A172 (cell line): ENCODE data around the gene INTS2. TPM values are rescaled to one million over a fixed set of nuclear protein-coding genes. Genes with fewer than 3 reads are reported as not detected.
"Not testable (repeated sequence)": the region's sequence is repeated elsewhere in the genome, so short reads cannot be mapped to it uniquely, and the experiment has no call there.

Source experiments
- DNase-seq: peaks from one replicate; pipeline ENCODE4 v3.0.0-alpha.2; 2015; ENCODE audit warnings: low spot score
- total RNA-seq: library from RNA; depleted of rRNA; stranded (reverse); fragments of >200 nt; shearing (Covaris generic); gene quantifications from 2 replicates; pipeline ENCODE4 v1.2.3, GENCODE V29; 2014; rRNA removed

The INTS2 gene
- total RNA-seq, 1 experiment from 2014 or later: 16.3 TPM

DNA sequence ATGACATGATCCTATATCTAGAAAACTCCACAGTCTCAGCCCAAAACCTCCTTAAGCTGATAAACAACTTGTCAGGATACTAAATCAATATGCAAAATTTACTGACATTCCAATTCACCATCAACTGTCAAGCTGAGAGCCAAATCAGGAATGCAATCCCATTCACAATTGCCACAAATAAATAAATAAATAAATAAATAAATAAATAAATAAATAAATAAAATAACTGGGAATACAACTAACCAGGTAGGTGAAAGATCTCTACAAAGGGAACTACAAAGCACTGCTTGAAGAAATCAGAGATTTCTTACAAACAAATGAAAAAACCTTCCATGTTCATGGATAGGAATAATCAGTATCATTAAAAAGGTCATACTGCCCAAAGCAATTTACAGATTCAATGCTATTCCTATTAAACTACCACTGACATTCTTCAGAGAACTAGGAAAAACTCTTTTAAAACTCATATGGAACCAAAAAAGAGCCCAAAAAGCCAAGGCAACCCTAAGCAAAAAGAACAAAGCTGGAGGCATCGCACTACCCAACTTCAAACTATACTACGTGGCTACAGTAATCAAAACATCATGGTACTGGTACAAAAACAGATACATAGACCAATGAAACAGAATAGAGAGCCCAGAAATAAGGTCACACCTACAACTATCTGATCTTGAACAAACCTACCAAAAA, 102.2 kb downstream of the INTS2 start:
- no peak for DNase-seq

DNA sequence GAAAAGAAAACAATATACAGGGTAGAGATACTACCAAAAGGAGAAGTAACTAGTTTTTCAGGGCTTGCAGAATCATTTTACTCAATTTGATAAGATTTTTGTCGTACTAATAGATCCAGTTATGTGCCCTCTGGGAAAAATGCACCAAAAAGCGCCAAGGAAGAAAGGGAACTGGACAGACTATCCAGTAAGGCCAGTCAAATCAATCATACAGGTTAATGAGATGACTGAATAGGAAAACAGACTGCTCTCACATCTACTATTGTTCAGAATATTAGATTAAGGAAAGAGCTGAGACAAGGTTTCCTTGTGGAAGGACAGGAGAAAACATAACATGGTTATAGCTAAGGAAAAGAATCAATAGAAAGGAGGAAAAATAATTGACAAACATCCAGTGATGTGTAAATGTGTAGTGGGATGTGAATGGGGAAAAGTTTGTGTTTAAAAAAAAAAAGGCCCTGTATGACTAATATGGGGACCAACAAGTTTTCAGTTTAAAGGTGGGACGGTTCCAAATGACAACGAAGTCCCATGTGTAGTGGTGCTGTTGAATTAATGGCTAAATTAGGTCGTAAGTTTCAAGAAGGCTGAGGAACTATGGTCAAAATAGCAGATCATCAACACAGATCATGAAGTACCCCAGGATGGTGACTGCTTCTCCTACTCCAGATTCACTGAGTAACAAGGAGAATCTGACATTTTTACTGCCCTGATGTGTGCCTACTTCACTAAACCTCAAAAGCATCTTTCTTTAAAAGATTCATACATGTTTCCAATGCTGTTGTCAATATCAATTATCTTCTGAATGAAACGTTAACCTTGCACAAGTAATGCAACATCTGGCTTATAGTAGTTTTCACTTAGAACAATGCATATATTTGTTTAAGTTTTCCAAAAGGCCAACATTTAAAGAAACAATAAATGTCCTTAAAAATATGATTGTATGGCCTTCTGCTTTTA, 105.2 kb downstream of the INTS2 start:
- DNase-seq: no peak

DNA sequence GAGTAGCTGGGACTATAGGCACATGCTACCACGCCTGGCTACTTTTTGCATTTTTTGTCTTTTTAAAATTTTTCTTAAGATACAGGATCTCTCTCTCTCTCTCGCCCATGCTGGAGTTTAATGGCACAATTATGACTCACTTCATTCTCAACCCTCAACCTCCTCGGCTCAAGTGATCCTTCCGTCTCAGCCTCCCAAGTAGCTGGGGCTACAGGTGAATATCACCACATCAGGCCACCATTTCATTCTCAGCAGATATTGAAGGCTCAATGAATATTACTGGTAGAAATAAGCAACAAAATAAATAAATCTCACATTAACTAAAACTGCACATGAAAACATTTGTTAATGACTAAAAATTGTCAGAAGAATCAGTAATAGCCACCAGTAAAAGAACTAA, 106.1 kb downstream of the INTS2 start:
- no peak for DNase-seq

DNA sequence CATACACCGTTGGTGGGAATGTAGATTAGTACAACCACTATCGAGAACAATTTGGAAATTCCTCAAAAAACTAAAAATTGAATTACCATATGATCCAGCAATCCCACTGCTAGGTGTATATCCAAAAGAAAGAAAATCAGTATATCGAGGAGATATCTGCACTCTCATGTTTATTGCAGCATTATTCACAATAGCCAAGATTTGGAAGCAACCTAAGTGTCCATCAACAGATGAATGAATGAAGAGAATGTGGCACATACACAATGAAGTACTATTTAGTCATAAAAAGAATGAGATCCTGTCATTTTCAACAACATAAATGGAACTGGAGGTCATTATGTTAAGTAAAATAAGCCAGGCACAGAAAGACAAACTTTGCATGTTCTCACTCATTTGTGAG, 108.5 kb downstream of the INTS2 start:
- DNase-seq: not testable (repeated sequence)

DNA sequence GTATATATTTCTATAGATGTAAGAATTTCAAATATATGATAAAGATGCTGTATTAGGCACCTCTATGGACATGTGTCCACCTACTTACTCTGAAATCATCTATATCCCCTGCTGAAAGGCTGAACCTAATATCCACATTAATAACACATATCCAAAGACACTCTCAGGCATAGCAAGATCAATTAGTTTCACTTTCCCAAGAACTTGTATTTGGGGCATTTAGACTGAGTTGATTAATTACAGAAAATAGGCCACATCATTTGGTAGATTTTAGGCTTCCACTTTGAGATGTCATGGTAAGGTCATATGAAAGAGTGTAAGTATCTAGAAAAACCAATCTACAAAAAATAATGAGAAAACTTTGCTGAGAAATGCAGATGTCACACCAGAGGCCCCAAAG, 109.6 kb downstream of the INTS2 start:
- no peak for DNase-seq

DNA sequence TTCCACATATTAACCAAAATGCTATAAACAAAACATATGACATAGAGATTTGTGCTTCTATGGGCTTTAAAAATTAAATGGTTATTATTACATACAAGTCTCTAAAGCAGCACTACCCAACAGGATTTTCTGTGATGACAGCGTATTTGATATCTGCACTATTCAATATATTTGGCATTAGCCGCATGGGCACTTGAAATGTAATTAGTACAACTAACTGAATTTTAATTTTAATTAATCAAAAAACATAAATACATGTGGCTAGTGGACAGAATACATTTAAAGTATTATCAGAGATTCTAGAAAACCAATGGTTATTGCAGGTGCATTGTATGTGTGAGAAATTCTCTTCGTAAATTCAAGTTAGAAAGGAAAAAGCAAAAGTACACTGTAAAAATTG, 110.3 kb downstream of the INTS2 start:
- DNase-seq: no peak

DNA sequence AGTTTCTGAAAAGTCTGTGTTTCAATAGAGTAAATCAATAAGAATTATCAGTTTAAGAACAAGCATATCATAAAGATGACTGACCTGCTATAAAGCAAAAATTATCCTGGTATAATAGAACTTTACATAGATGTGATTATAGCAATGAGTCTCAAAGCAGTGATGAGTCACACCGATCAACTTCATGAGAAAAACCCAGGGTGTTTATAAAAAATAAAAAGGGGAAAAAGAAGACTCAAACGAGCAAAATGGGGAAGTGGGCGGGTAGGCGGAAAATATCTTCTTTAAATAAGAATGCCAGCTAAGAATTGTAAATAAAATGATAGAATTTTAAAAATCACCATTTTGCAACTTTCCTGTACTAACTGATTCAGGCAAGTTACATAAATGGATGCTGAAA, 111.2 kb downstream of the INTS2 start:
- no peak for DNase-seq

DNA sequence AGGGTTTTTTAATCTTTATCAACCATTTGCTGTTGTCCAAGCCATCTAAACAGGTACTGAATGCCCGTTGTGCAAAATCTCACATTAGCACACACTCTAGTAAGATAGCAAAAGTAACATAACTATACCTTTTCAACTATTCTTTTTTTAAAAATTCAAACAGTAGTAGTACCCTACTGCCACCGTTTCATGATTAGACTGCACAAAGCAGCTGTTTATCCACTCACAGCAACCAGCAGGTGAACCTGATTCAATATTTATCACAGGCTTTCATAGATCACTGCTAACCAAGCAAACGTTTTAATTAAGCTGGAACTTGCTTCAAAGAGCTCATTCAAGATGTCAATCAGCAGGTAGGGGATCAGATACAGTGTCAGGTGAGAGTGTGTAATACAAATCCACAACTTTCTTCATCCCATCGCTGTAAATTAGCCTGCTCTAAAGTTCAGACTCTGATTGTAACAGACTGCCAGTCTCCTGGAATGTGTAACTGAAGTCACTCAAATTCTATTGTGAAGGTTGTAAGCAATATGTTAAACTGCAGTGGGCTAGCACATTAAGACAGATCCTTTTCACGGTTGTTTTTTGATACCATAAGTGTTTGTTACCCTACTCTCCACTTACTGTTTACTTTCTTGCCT, 111.8 kb downstream of the INTS2 start:
- DNase-seq: no peak

Other genes starting within 250 kb of the INTS2 start
- gene BRIP1, start 64.5 kb downstream of the INTS2 start, total RNA-seq: 18.4 and 25.5 TPM in 2 replicates
- gene MED13, start 137.3 kb upstream of the INTS2 start, total RNA-seq: 31.7 and 34.9 TPM in 2 replicates